ENCODE data around the gene COL13A1.

DNA sequence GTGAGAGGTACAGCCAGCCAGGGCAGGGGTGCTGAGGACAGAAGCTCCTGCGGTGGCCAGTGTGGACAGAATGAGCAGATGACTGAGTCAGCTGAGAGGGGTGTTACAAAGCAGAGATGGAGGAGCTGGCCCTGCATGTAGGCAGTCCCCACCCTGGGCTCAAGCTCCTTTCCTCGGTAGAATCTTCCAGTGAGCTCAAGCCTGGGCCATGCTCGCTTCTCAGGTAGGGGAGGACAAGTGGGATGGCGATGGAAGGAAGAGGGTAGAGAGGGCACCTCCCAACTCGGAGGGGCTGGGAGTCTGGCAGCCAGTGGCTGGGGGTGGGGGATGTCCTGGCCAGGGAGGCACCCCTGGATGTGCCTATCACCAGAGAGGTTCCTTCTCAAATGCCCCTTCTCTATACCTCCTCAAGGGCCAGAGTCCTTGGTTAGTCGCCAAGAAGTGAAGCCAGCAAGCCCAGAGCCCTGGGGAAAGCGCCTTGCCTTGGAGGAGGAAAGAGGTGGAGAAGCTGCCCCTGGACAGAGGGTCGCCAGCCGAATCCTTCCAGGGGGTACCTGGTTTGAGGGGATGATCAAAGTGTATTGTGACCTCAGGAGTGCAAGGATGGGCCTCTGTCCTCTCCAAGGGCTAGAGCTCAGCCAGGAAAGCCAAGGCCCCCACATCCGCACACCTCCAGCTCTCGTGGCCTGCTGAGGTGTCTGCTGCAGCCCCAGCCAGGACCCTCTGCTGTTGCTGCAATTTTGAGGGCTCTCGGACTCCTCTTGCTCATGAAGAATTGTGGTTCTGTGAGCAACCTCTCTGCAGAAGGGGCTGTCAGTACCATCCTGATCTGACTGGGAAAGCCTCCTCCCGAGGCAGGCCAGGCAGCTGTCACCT, 162.4 kb downstream of the COL13A1 start:
- TF ChIP-seq, protein P1, sequence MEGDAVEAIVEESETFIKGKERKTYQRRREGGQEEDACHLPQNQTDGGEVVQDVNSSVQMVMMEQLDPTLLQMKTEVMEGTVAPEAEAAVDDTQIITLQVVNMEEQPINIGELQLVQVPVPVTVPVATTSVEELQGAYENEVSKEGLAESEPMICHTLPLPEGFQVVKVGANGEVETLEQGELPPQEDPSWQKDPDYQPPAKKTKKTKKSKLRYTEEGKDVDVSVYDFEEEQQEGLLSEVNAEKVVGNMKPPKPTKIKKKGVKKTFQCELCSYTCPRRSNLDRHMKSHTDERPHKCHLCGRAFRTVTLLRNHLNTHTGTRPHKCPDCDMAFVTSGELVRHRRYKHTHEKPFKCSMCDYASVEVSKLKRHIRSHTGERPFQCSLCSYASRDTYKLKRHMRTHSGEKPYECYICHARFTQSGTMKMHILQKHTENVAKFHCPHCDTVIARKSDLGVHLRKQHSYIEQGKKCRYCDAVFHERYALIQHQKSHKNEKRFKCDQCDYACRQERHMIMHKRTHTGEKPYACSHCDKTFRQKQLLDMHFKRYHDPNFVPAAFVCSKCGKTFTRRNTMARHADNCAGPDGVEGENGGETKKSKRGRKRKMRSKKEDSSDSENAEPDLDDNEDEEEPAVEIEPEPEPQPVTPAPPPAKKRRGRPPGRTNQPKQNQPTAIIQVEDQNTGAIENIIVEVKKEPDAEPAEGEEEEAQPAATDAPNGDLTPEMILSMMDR (IDR thresholded peaks at IDR 0.05) = no peak
- TF ChIP-seq EP300 (IDR thresholded peaks at IDR 0.05) = no peak
